Esophagus (tissue), 2 donors: Measurements from ENCODE around the gene NEK7. TPM values are rescaled to one million over a fixed set of nuclear protein-coding genes. Genes with fewer than 3 reads are reported as not detected.

Experiments
- H3K27ac ChIP-seq, 2 donors: one replicate each; pipeline ENCODE4 v1.5.1; 2013; ENCODE audit warnings: low read depth in 2 of 2, mild to moderate bottlenecking in 2 of 2, inconsistent platforms in 1 of 2, low read length in 1 of 2, moderate library complexity in 1 of 2
- H3K27me3 ChIP-seq, 2 donors: one replicate each; pipeline ENCODE4 v1.6.1; 2013; ENCODE audit warnings: low read length in 2 of 2, control low read depth in 1 of 2, mild to moderate bottlenecking in 1 of 2; ENCODE audit not compliant: insufficient read depth in 2 of 2, control insufficient read depth in 1 of 2
- H3K36me3 ChIP-seq, 2 donors: one replicate each; pipeline ENCODE4 v1.6.1; 2013; ENCODE audit warnings: low read length in 1 of 2; ENCODE audit not compliant: control insufficient read depth in 2 of 2, insufficient read depth in 2 of 2
- H3K4me1 ChIP-seq, 2 donors: one replicate each; pipeline ENCODE4 v1.6.1; 2013; ENCODE audit warnings: low read length in 1 of 2; ENCODE audit not compliant: control insufficient read depth in 2 of 2, insufficient read depth in 2 of 2
- H3K4me3 ChIP-seq, 2 donors: one replicate each; pipeline ENCODE4 v1.5.1; 2013; ENCODE audit warnings: low read length in 2 of 2, mild to moderate bottlenecking in 2 of 2, low read depth in 1 of 2, moderate library complexity in 1 of 2
- H3K9me3 ChIP-seq, 2 donors: one replicate each; pipeline ENCODE4 v1.6.1; 2013; ENCODE audit warnings: mild to moderate bottlenecking in 2 of 2, low read depth in 1 of 2, low read length in 1 of 2, moderate library complexity in 1 of 2; ENCODE audit not compliant: control insufficient read depth in 2 of 2, insufficient read depth in 1 of 2
- WGBS, 2 donors: extraction: QIAGEN DNeasy Blood & Tissue Kit; methylation state at CpG; one replicate each; pipeline ENCODE4 v1.1.7; 2013; 5-methylcytosine and 5-hydroxymethylcytosine counted together
- polyA plus RNA-seq, 2 donors: library from polyadenylated mRNA; stranded (reverse); fragments of 200-250 nt; gene quantifications; one replicate each; pipeline ENCODE4 v1.2.3, GENCODE V29; 2013
- donor health status: healthy with polysubstance abuse.
- donor health status: Bipolar disorder and iron deficiency.

NEK7 gene
- polyA plus RNA-seq, 2 donors: 9.7 to 13.2 TPM

DNA sequence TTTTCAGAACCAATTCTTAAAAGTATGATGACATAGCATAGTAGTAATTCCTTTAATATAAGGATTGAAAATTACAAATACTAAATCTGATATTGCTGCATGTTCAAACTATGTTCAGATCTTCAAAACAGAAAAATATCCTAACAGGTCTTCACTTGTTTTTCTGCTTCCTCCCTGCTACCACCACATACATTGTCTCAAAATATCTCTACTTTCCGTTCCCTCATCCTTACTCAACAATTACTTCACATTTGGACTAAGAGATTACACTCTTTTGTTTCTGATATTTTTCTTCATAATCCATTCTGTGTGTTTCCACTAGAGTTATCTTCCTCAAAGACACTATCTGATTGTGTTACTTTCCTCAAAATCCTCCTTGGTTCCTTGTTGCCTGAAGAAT lies 125.1 kb downstream of the NEK7 start:
- H3K9me3 ChIP-seq: no peaks in the 10 kb centered on the region
- H3K27ac ChIP-seq: no peak overlapping the region
- no peaks in the 10 kb centered on the region for H3K4me1 ChIP-seq
- WGBS, 2 donors: 53 to 64% methylated on average over 1 of the region's 1 CpG
- H3K4me3 ChIP-seq: no peak overlapping the region
- no peaks in the 10 kb centered on the region for H3K36me3 ChIP-seq
- H3K27me3 ChIP-seq: no peaks in the 10 kb centered on the region

DNA sequence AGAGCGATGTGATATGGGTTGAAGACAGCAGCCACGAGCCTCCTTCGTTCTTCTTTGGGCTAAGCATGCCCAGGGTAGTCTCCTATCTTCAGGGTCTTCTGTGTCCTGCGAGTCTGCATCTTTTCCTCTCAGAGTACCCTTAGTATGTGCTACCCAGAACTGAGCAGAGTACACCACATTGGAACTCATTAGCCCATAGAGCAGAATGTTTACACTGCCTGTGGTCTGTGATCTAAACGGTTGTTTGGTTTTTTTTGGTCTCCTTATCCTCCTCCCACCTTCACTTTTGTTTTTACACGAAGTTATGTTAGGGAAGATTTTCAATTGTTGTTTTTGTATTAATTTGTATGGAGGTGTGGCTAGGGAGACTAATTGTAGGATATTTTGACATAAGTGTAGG lies 126.4 kb downstream of the NEK7 start:
- H3K9me3 ChIP-seq: no peaks in the 10 kb centered on the region
- 72 to 78% methylated on average over 6 of the region's 6 CpGs for WGBS, 2 donors
- H3K36me3 ChIP-seq: no peaks in the 10 kb centered on the region
- H3K27ac ChIP-seq: no peak overlapping the region
- no peaks in the 10 kb centered on the region for H3K27me3 ChIP-seq
- no peak overlapping the region for H3K4me3 ChIP-seq
- no peaks in the 10 kb centered on the region for H3K4me1 ChIP-seq

DNA sequence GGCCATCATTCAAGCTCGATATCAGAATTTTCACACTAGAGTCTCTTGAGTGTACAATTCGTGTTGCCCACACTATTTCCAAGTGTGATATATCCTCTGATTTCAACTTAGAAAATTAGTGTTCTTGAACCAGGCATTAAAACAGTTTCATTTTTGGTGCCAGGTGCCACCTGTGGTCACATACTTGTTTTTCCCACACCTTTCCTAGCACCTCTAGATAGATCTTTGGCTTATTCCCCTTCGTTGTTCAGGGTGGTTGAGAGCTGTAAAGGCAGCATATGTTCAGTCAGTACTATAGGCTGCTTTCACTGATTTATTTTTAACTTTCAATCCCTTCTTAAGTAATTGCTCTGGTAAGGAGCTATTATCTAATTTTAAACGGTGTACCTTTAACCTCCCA lies 131.1 kb downstream of the NEK7 start:
- no peaks in the 10 kb centered on the region for H3K4me1 ChIP-seq
- no peak overlapping the region for H3K4me3 ChIP-seq
- H3K36me3 ChIP-seq: no peaks in the 10 kb centered on the region
- 62 to 85% methylated on average over 4 of the region's 4 CpGs for WGBS, 2 donors
- no peak overlapping the region for H3K27ac ChIP-seq
- no peaks in the 10 kb centered on the region for H3K27me3 ChIP-seq
- H3K9me3 ChIP-seq: no peaks in the 10 kb centered on the region

DNA sequence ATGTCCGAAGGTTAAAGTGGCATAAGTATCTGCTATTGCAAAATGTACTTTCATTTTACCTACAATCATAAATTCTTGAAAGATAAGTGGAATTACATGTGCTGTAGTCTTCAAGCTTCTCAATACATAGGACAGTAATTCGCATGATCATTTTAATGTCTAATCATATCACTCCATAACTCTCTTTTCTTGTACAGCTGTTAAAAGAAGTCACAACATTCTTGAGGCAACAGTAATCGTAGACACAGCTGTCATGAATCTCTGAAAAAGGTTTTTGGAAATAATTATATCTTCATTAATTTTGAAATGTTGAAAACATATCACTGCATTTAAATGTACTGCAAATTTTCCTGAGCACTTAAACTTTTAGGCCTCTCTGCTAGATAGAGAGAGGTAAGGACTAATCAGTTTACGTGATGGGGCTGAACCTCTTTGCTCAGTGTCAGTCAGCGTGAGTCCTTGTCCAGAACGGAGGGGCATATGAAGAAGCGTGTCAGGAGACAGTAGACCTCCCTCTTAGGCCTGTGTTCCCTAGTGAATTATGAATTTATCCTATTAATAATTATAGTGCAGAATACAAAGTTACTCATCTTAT lies 133.4 kb downstream of the NEK7 start:
- WGBS, 2 donors: 82 to 89% methylated on average over 7 of the region's 7 CpGs
- no peak overlapping the region for H3K27ac ChIP-seq
- no peaks in the 10 kb centered on the region for H3K9me3 ChIP-seq
- H3K27me3 ChIP-seq: no peaks in the 10 kb centered on the region
- H3K4me3 ChIP-seq: no peak overlapping the region
- no peaks in the 10 kb centered on the region for H3K36me3 ChIP-seq
- H3K4me1 ChIP-seq: no peaks in the 10 kb centered on the region

DNA sequence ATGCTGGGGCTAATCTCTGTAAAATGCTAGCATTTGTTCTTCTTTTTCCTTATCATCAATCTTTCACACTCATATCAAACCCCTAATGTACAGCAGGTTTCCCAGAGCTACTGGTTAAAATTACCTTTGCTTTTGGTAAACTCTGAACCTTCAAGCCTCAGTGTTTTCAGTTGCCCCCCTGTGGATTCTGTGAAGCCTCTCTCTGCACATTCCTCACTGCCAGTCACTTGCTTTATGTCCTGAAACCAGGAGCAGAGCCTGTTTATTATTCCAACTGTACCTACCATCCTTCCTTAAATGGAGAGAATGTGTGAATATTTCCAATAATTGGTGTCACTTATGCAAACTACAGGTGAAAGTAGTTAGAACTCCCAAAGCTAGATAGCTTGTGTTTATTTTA lies 134.2 kb downstream of the NEK7 start:
- H3K4me1 ChIP-seq: no peaks in the 10 kb centered on the region
- H3K27ac ChIP-seq: no peak overlapping the region
- H3K9me3 ChIP-seq: no peaks in the 10 kb centered on the region
- no peak overlapping the region for H3K4me3 ChIP-seq
- no peaks in the 10 kb centered on the region for H3K27me3 ChIP-seq
- H3K36me3 ChIP-seq: no peaks in the 10 kb centered on the region

DNA sequence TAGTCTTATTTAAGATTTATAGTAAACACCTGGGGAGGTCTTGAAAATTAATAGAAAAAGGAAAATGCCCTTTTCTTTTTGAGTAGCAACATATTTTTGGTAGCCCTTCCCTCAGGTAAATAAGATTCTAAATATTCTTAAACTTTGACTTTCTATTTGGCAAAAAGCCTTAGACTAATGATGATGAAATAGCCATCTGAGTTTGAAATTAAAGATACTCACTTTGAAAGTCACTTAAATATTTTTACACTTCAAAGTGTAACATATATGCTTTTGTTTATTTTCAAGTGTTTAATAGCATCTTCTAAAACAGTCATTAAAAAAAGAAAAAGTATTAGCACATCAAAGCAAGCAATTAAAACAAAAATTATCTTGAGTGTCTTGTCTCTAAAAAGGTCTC lies 135.1 kb downstream of the NEK7 start:
- Histone ChIP-seq H3K27ac (no peak overlapping the region), H3K9me3 (no peaks in the 10 kb centered on the region), H3K4me3 (no peak overlapping the region), H3K36me3 (no peaks in the 10 kb centered on the region), H3K27me3 (no peaks in the 10 kb centered on the region), H3K4me1 (no peaks in the 10 kb centered on the region)

DNA sequence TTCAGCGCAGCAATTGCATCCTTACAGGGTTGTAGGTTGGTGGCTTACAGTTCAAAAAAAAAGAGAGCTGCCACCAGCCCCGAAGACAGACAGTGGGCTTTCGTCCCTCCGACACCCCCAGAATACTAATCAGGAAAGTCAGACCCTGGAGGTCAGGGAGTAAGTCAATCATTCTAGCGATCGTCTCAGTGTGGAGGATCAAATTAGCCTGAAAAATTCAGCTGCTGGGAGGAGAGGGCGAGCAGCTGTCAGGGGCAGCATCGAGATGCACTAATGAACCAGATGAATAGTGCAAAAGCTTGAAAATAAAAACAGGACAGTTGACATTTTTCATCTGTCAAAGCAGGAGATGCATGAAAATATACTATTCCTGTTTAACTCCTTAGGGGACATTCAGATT lies 138.4 kb downstream of the NEK7 start:
- Histone ChIP-seq H3K9me3 (no peaks in the 10 kb centered on the region), H3K27ac (no peak overlapping the region), H3K36me3 (no peaks in the 10 kb centered on the region), H3K27me3 (no peaks in the 10 kb centered on the region), H3K4me3 (no peak overlapping the region), H3K4me1 (no peaks in the 10 kb centered on the region)
- 82 to 88% methylated on average over 8 of the region's 8 CpGs for WGBS, 2 donors

DNA sequence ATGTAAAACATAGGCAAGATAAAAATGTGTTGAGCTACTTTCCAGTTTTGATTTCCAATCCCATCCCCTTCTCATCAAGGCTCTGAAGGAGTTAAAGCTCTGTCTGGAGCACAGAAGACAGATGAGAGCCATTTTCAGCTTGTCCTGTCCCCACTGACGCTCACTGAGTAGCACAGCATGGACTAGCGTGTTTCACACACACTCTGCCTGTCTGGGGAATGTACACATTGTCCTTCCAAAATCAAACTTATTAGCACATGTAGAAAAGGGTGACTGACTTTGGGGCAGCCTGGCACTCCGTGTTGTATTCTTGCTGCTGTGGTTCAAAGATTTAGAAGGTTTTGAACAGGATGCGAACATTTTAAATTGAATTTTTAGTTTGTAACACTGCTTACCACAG lies 139.2 kb downstream of the NEK7 start:
- Histone ChIP-seq H3K27ac (no peak overlapping the region), H3K4me1 (no peaks in the 10 kb centered on the region), H3K9me3 (no peaks in the 10 kb centered on the region), H3K4me3 (no peak overlapping the region), H3K27me3 (no peaks in the 10 kb centered on the region), H3K36me3 (no peaks in the 10 kb centered on the region)
- 90 to 91% methylated on average over 4 of the region's 4 CpGs for WGBS, 2 donors

DNA sequence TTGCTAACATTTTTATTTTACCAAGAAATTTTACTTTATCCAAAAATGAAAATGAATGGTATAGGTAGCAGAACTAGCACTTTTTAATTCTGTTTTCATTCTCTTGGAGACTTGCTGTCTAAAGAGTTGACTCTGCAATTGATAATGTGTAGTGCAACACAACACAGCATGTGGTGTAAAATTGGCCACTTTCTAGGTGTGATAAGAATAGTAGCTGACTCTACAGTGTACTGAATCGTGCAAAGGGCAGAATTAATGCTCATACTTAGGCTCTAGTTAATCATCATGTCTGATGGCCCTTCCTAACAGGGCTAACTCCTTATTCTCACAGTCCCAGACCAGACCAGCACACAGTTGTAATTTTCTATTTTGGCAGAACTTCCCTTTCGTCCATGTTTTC lies 140.5 kb downstream of the NEK7 start:
- no peaks in the 10 kb centered on the region for H3K36me3 ChIP-seq
- 95 to 100% methylated on average over 2 of the region's 2 CpGs for WGBS, 2 donors
- no peak overlapping the region for H3K27ac ChIP-seq
- H3K4me3 ChIP-seq: no peak overlapping the region
- H3K27me3 ChIP-seq: no peaks in the 10 kb centered on the region
- H3K9me3 ChIP-seq: no peaks in the 10 kb centered on the region
- no peaks in the 10 kb centered on the region for H3K4me1 ChIP-seq

DNA sequence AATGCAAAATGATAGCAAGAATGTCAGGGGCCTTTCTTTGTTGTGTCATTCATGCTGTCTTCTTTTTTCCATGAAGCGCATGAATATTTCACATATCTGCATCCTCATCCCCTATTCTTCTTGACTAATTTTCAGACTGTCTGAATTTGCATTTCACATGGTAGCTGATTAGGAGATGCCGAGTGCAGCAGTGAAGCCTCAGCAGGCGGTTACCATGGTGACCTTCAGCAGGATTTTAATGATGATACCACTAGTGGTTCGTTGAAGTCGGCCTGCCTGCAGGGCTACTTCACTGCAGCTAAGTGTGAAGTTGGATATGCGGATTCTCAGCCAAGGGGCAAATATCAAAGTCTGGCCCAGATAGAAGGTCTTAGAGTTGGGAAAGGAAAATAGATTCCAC lies 141.8 kb downstream of the NEK7 start:
- Histone ChIP-seq H3K4me3 (no peak overlapping the region), H3K27me3 (no peaks in the 10 kb centered on the region), H3K9me3 (no peaks in the 10 kb centered on the region), H3K4me1 (no peaks in the 10 kb centered on the region), H3K27ac (no peak overlapping the region), H3K36me3 (no peaks in the 10 kb centered on the region)
- WGBS, 2 donors: 88% methylated on average over 6 of the region's 6 CpGs
